ENCODE results near the gene NECTIN1.
A peak's percentile ranks its signal among the peaks of the same experiment; 100 is the strongest.

NECTIN1 gene

GRCh38 chr11:119673759-119674336, 55.2 kb downstream of the NECTIN1 start:
- TF ChIP-seq CTCF (IDR thresholded peaks at IDR 0.05; ENCODE audit: low read depth, low read length): no peak
- no peak overlapping the region for H3K4me3 ChIP-seq (replicated peaks in 1 of 2; ENCODE audit: low read depth in 2 of 2, low read length in 2 of 2)
- DNase-seq (ENCODE audit: low read depth in 2 of 2): no peak

DNA sequence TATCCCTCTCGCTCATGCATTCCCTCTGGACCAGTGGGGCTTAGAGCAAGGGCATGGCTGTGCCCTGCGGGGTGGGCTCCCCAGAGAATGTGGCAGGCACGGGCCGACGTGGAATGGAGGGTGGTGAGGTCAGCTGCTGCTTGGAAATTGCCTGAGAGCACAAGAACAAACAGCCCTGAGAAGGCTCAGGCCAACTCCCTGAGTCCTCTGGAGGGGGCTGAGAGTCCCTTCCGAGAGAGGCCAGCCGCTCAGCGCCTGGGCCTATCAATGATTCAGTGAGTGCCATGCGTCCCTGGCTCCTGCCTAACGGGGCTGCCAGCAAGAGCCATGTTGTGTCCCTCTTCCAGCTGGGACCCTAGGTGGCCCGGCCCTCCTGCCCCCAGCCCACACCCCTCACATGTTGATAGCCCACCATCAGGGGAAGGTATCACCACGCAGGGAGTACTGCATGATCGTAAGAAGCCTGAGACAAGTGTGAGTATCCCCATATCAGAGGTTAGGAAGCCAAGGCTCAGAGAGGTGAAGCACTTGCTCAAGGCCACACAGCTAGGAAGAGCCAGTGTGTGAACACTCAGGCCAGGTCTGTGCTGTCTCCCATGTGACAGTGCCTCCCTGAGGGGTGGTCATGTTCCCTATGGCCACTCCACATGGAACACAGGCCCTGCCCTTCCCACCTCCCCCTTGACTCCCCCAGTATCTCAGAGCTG, 55.8 kb downstream of the NECTIN1 start:
- no peak overlapping the region for H3K4me3 ChIP-seq (replicated peaks in 1 of 2; ENCODE audit: low read depth in 2 of 2, low read length in 2 of 2)
- TF ChIP-seq CTCF (IDR thresholded peaks at IDR 0.05; ENCODE audit: low read depth, low read length): no peak
- no peak for DNase-seq (ENCODE audit: low read depth in 2 of 2)

DNA sequence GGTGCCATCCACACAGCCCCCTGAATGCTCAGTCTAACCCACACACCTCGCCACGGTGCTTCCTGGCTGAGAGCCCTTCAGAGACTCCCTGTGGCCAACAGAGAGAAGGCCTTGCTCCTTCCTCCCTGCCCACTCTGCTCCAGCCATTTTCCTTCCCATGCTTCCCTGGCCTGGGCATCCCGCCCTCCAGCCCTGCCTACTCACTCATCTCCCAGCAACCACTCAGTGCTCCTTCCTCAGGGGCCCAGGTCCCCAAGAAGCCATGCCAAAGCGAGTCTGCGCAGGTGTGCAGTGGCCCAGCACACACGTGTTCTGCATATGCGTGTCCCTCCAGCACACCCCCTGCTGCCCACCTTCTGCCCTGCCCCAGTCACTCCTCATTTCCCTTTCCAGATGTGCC, 56.4 kb downstream of the NECTIN1 start:
- no peak overlapping the region for H3K4me3 ChIP-seq (replicated peaks in 1 of 2; ENCODE audit: low read depth in 2 of 2, low read length in 2 of 2)
- no peak for TF ChIP-seq CTCF (IDR thresholded peaks at IDR 0.05; ENCODE audit: low read depth, low read length)
- no peak for DNase-seq (ENCODE audit: low read depth in 2 of 2)

DNA sequence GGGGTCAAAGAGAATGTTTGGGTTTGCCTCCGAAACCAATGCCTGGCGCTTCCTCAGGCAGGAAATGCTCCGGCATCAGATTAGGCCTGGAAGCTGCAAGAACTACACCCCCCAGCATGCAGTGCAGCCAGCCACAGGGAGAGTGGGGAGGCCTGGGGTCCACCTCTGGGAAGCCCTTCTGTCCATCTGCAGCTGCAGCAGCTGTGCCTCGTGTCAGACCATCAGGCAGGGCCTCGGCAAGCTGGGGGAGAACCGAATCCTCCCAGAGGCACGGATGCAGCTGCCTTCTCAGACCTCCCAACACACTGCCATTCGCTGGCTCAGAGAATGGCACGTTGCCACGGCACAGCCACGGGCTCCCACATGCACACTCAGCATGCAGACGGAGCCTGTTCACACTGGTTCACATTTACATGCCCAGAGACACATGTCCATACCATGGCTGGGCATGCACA, 57.4 kb downstream of the NECTIN1 start:
- H3K4me3 ChIP-seq (replicated peaks in 1 of 2; ENCODE audit: low read depth in 2 of 2, low read length in 2 of 2): no peak overlapping the region
- DNase-seq (ENCODE audit: low read depth in 2 of 2): peak; percentile 57 to 58
- TF ChIP-seq CTCF (IDR thresholded peaks at IDR 0.05; ENCODE audit: low read depth, low read length): no peak

DNA sequence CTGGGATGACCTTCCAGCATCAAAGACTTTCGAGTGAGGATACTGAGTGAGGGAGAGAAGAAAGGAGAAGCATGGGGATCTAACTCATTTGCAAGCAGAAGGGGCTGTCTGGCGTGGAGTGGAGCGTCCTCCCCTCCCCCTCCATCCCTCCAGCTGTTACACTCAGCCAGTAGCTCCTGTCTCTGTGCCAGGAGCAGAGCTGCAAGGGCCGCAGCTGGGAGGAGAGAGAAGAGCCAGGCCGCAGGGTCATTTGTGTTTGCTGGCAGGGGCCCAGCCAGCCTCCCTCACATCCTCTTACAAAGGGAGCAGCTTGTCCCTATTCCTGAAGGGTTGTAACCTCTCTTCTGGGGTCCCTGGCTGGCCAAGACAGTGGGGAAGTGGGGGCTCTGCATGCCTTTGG, 57.9 kb downstream of the NECTIN1 start:
- H3K4me3 ChIP-seq (replicated peaks in 1 of 2; ENCODE audit: low read depth in 2 of 2, low read length in 2 of 2): no peak overlapping the region
- TF ChIP-seq CTCF (IDR thresholded peaks at IDR 0.05; ENCODE audit: low read depth, low read length): no peak
- peak; percentile 89 to 94 for DNase-seq (ENCODE audit: low read depth in 2 of 2)

DNA sequence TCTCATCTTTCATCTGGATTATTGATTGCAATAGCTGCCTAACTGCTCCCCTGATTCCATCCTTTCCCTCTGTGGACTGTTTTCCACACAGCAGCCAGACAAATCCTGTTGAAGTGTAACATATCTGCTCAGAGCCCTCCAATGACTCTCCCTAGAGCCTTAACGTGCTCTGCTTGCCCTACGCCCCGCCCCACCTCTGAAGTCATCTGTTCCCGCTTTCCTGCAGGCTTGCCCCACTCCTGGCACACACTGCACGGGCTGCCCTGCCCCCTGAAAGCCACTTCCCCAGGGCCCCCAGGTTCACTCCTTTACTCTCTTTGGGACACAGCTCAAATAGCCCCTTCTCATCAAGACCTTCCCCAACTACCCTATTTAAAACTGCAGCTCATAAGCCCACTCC, 59.5 kb downstream of the NECTIN1 start:
- DNase-seq (ENCODE audit: low read depth in 2 of 2): no peak
- TF ChIP-seq CTCF (IDR thresholded peaks at IDR 0.05; ENCODE audit: low read depth, low read length): no peak
- H3K4me3 ChIP-seq (replicated peaks in 1 of 2; ENCODE audit: low read depth in 2 of 2, low read length in 2 of 2): no peak overlapping the region

Measured in cardiac fibroblast (primary cell).